Right cardiac atrium (tissue), 5 donors: Measurements from ENCODE around the gene PRKG1. TPM values are rescaled to one million over a fixed set of nuclear protein-coding genes. Genes with fewer than 3 reads are reported as not detected.
"Not testable (repeated sequence)": the region's sequence is repeated elsewhere in the genome, so short reads cannot be mapped to it uniquely, and the experiment has no call there.

Experiments used
- ATAC-seq, 2 donors: fragments of 200-7000 bp; cut with Tn5 transposase; one replicate each; pipeline versions ENCODE4 v1.8.0 to v1.9.1; 2020; ENCODE audit warnings: moderate library complexity in 2 of 2, mild to moderate bottlenecking in 1 of 2
- DNase-seq, 3 donors: peaks; one replicate each; pipeline ENCODE4 v3.0.0-alpha.2; 2020
- H3K27ac ChIP-seq: one replicate; pipeline ENCODE4 v1.5.1; 2013; ENCODE audit warnings: mild to moderate bottlenecking, low read length, control low read depth, moderate library complexity
- H3K27me3 ChIP-seq: one replicate; pipeline ENCODE4 v1.6.1; 2013; ENCODE audit not compliant: control insufficient read depth, insufficient read depth
- H3K4me1 ChIP-seq: one replicate; pipeline ENCODE4 v1.6.1; 2013; ENCODE audit warnings: low read length; ENCODE audit not compliant: control insufficient read depth, insufficient read depth
- H3K4me3 ChIP-seq: one replicate; pipeline ENCODE4 v1.5.1; 2013; ENCODE audit warnings: low read length, control low read depth
- H3K9me3 ChIP-seq: one replicate; pipeline ENCODE4 v1.6.1; 2013; ENCODE audit warnings: low read length; ENCODE audit not compliant: control insufficient read depth
- WGBS: extraction: QIAGEN DNeasy Blood & Tissue Kit; methylation state at CpG from one replicate; pipeline ENCODE4 v1.1.7; 2013; 5-methylcytosine and 5-hydroxymethylcytosine counted together
- intact Hi-C, 4 donors: fragments of 100-400 bp; cut with DNase I; formaldehyde crosslinking; loops; one replicate each; pipeline versions ENCODE4 v1.11.0 to v1.14.0; 2022 to 2023
- polyA plus RNA-seq: library from polyadenylated mRNA; stranded (reverse); fragments of 200-250 nt; gene quantifications from one replicate; pipeline ENCODE4 v1.2.3, GENCODE V29; 2013
- total RNA-seq, 4 donors: library from RNA; stranded (reverse); fragmentation: NEBNext Ultra II Directional; extraction: Animal tissue kit (Norgen Biotek cat#: 25700); gene quantifications; one replicate each; pipeline ENCODE4 v1.2.1, GENCODE V29; 2021
- donor health status: healthy with polysubstance abuse.
- donor health status: DM: no; HTN: yes; CAD: no.
- donor health status: DM: no; HTN: no; CAD: no.
- donor health status: DM: no; HTN: yes; CAD: no; lungs with severe emphysema.
- donor health status: DM: yes; HTN: yes; CAD: no.

PRKG1 gene
- total and polyA plus RNA-seq, 5 donors, result 16.6 to 49.9 (median 47.4) TPM

- Histone ChIP-seq H3K9me3 (no peaks in the 10 kb centered on the region), H3K4me3 (no peak overlapping the region), H3K4me1 (peaks cover 3% of the 10 kb centered on the region), H3K27me3 (no peaks in the 10 kb centered on the region), H3K27ac (no peak overlapping the region)
- no peak for DNase-seq
- intact Hi-C loops, result no loop called here
- no peak for ATAC-seq
- WGBS, result 68% methylated on average over 4 of the region's 4 CpGs
These were observed 952.9 kb downstream of the PRKG1 start for GRCh38 chr10:52027055-52027705.

- Histone ChIP-seq H3K27ac (no peak overlapping the region), H3K9me3 (no peaks in the 10 kb centered on the region), H3K4me1 (peaks cover 3% of the 10 kb centered on the region), H3K4me3 (no peak overlapping the region), H3K27me3 (no peaks in the 10 kb centered on the region)
- 81% methylated on average over 2 of the region's 2 CpGs for WGBS
- DNase-seq (no peak), ATAC-seq (no peak)
- intact Hi-C loops, result no loop called here
These were observed 954.2 kb downstream of the PRKG1 start for GRCh38 chr10:52028523-52028858.

GRCh38 chr10:52029628-52030027 is 955.3 kb downstream of the PRKG1 start:
- H3K27ac ChIP-seq, result no peak overlapping the region
- H3K4me3 ChIP-seq, result no peak overlapping the region
- H3K4me1 ChIP-seq, result peaks cover 3% of the 10 kb centered on the region
- no peak for ATAC-seq
- H3K27me3 ChIP-seq, result no peaks in the 10 kb centered on the region
- intact Hi-C loops, result no loop called here
- DNase-seq, result no peak
- H3K9me3 ChIP-seq, result no peaks in the 10 kb centered on the region
- 67% methylated on average over 2 of the region's 2 CpGs for WGBS

GRCh38 chr10:52030051-52030790 is 955.9 kb downstream of the PRKG1 start:
- Histone ChIP-seq H3K4me1 (peaks cover 3% of the 10 kb centered on the region), H3K9me3 (no peaks in the 10 kb centered on the region), H3K27ac (no peak overlapping the region), H3K4me3 (no peak overlapping the region), H3K27me3 (no peaks in the 10 kb centered on the region)
- no peak for ATAC-seq
- intact Hi-C loops, result no loop called here
- no peak for DNase-seq
- WGBS, result 51% methylated on average over 6 of the region's 6 CpGs

- 91% methylated on average over 1 of the region's 1 CpG for WGBS
- H3K9me3 ChIP-seq, result no peaks in the 10 kb centered on the region
- no peak overlapping the region for H3K27ac ChIP-seq
- H3K27me3 ChIP-seq, result no peaks in the 10 kb centered on the region
- ATAC-seq (no peak), DNase-seq (no peak)
- H3K4me1 ChIP-seq, result peaks cover 3% of the 10 kb centered on the region
- intact Hi-C loops, result no loop called here
- no peak overlapping the region for H3K4me3 ChIP-seq
These were observed 956.7 kb downstream of the PRKG1 start for GRCh38 chr10:52030975-52031374.

GRCh38 chr10:52031771-52032170 is 957.5 kb downstream of the PRKG1 start:
- no peak for DNase-seq

GRCh38 chr10:52032681-52033629 is 958.7 kb downstream of the PRKG1 start:
- intact Hi-C loops, result no loop called here
- Histone ChIP-seq H3K4me1 (peaks cover 1% of the 10 kb centered on the region), H3K4me3 (no peak overlapping the region), H3K27ac (no peak overlapping the region), H3K27me3 (no peaks in the 10 kb centered on the region), H3K9me3 (no peaks in the 10 kb centered on the region)
- ATAC-seq (no peak), DNase-seq (no peak)
- 64% methylated on average over 6 of the region's 6 CpGs for WGBS

More at GRCh38 chr10:52031771-52032170, 957.5 kb downstream of the PRKG1 start:
- H3K27ac ChIP-seq, result no peak overlapping the region
- H3K9me3 ChIP-seq, result no peaks in the 10 kb centered on the region
- intact Hi-C loops, result no loop called here
- H3K27me3 ChIP-seq, result no peaks in the 10 kb centered on the region
- ATAC-seq, result no peak
- H3K4me3 ChIP-seq, result no peak overlapping the region
- H3K4me1 ChIP-seq, result peaks cover 3% of the 10 kb centered on the region

GRCh38 chr10:52039002-52039793 is 964.9 kb downstream of the PRKG1 start:
- H3K4me3 ChIP-seq, H3K27me3 ChIP-seq, ATAC-seq, H3K9me3 ChIP-seq, H3K4me1 ChIP-seq, H3K27ac ChIP-seq, DNase-seq, intact Hi-C loops: not testable (repeated sequence)
- 82% methylated on average over 15 of the region's 15 CpGs for WGBS

- H3K27ac ChIP-seq, result no peak overlapping the region
- 17% methylated on average over 2 of the region's 2 CpGs for WGBS
- no peak for DNase-seq
- no peak overlapping the region for H3K4me3 ChIP-seq
- ATAC-seq, result no peak
- no peaks in the 10 kb centered on the region for H3K27me3 ChIP-seq
- intact Hi-C loops, result no loop called here
- H3K9me3 ChIP-seq, result no peaks in the 10 kb centered on the region
- H3K4me1 ChIP-seq, result no peaks in the 10 kb centered on the region
These were observed 966.2 kb downstream of the PRKG1 start for GRCh38 chr10:52040486-52040885.

- Histone ChIP-seq H3K27me3 (no peaks in the 10 kb centered on the region), H3K4me1 (no peaks in the 10 kb centered on the region), H3K9me3 (no peaks in the 10 kb centered on the region), H3K4me3 (no peak overlapping the region), H3K27ac (no peak overlapping the region)
- ATAC-seq, result no peak
- intact Hi-C loops, result no loop called here
- DNase-seq, result no peak
These were observed 969.5 kb downstream of the PRKG1 start for GRCh38 chr10:52043811-52044210.
